H1 (cell line): Measurements from ENCODE around the gene ALDH3A1. TPM values are rescaled to one million over a fixed set of nuclear protein-coding genes. Genes with fewer than 3 reads are reported as not detected.

Experiments
- ZNF274 ChIP-seq: IDR thresholded peaks from 2 replicates; pipeline ENCODE4 v1.7.0; 2012; ENCODE audit warnings: low read length, borderline replicate concordance; ENCODE audit errors: extremely low read depth
- polyA plus RNA-seq, 7 experiments: library from polyadenylated mRNA; depleted of rRNA in 3 of 7; stranded (reverse) in 5 of 7; unstranded in 2 of 7; fragments of >200 nt in 5 of 7; fragments of 200-250 nt in 2 of 7; gene quantifications; 1 replicate in 5 of 7; 2 replicates in 1 of 7; 4 replicates in 1 of 7; pipeline versions ENCODE4 v1.2.1 to v1.2.3, GENCODE V29; 2011 to 2013; ENCODE audit warnings: missing spikeins in 2 of 7, mixed read lengths in 2 of 7
- total RNA-seq: library from RNA; stranded (reverse); fragmentation: NEBNext Ultra II Directional; extraction: Animal tissue kit (Norgen Biotek cat#: 25700); gene quantifications from 2 replicates; pipeline ENCODE4 v1.2.1, GENCODE V29; 2021
- TF ChIP-seq, protein P1 (sequence below): IDR thresholded peaks from 2 replicates; pipeline ENCODE4 v1.6.1; 2012; ENCODE audit warnings: inconsistent platforms
- TF ChIP-seq, protein P2 (sequence below): IDR thresholded peaks from 2 replicates; pipeline ENCODE4 v1.6.1; 2012; ENCODE audit warnings: low read length, inconsistent platforms

The ALDH3A1 gene
- total and polyA plus RNA-seq, 2 of the 8 experiments (the other 6 are each of a cell fraction or from before 2014, with no cell fraction given): 0.37 to 1.4 TPM

DNA sequence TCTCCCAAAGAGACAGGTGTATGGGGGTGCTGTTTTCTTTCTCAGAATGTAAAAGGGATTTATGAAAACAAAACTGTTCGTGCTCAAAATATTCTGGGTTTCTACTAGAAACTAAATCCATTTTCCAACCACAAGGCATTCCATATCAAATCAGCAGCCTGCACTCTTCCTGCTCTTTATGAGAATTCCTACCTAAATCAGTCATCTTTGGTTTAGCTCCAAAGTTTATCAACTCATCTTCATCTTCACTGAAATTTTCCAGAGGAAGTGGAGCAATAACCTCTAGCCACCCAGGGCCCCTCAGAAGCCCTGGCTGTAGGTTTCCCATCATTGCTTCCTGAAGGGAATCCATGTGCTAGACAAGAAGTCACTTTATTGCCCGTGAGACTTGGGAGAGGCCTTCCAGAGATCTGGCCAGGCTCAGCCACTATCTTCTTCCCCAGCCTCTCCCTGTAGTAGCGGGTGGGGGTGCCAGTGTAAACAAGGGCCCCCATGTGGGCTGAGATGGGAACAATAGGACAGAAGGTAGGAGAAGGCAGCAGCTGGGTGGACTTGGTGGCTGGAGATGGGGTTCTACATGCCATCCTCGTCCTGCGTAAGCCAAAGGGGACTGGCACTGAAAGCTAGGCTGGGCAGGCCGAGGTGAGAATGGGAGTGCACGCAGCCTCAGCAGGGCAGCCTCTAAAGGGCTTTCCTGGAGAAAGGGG, 22.0 kb upstream of the ALDH3A1 start (continued):
- TF ChIP-seq, protein P1, sequence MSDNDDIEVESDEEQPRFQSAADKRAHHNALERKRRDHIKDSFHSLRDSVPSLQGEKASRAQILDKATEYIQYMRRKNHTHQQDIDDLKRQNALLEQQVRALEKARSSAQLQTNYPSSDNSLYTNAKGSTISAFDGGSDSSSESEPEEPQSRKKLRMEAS: no peak
- TF ChIP-seq ZNF274: no peak
- TF ChIP-seq, protein P2, sequence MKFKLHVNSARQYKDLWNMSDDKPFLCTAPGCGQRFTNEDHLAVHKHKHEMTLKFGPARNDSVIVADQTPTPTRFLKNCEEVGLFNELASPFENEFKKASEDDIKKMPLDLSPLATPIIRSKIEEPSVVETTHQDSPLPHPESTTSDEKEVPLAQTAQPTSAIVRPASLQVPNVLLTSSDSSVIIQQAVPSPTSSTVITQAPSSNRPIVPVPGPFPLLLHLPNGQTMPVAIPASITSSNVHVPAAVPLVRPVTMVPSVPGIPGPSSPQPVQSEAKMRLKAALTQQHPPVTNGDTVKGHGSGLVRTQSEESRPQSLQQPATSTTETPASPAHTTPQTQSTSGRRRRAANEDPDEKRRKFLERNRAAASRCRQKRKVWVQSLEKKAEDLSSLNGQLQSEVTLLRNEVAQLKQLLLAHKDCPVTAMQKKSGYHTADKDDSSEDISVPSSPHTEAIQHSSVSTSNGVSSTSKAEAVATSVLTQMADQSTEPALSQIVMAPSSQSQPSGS: no peak
- TF ChIP-seq, all 59 proteins: peak for 0
